Ovary (tissue), 3 donors: ENCODE measurements around the gene SFPQ.

Experiments
- CTCF ChIP-seq, 3 donors: fragments of 450-650 bp in 2 of 3; fragments of 200-600 bp in 1 of 3; IDR thresholded peaks; one replicate each; pipeline versions ENCODE4 v1.5.1 to v1.8.0; 2016 to 2022; ENCODE audit warnings: antibody characterized with exemption in 3 of 3, mild to moderate bottlenecking in 1 of 3
- EP300 ChIP-seq: sonication (generic); formaldehyde crosslinking; IDR thresholded peaks from one replicate; pipeline ENCODE4 v1.6.1; 2017; ENCODE audit warnings: antibody characterized with exemption
- donor health status: DM: no; HTN: no; CAD: no.

GRCh38 chr1:35201631-35202030 lies 8.7 kb upstream of the SFPQ start:
- TF ChIP-seq CTCF (IDR thresholded peaks at IDR 0.05) (no peak), EP300 (no peak)
